Measurements from ENCODE around the gene ABCB9. TPM values are rescaled to one million over a fixed set of nuclear protein-coding genes. Genes with fewer than 3 reads are reported as not detected.

Gene ABCB9
- total and polyA plus RNA-seq, 4 donors: 2.7 to 7.5 (median 4.8) TPM

GRCh38 chr12:123000578-123000977 is 34.3 kb upstream of the ABCB9 start:
- Histone ChIP-seq H3K4me3 (no peak overlapping the region), H3K36me3 (ENCODE audit: control insufficient read depth in 4 of 4, insufficient read depth in 4 of 4, low read length in 4 of 4) (peaks cover 0 to 49% (median 3%) of the 10 kb centered on the region in 4 donors), H3K4me1 (ENCODE audit: control insufficient read depth in 5 of 5, insufficient read depth in 5 of 5, low read length in 5 of 5) (peaks cover 0 to 2% (median 0%) of the 10 kb centered on the region in 5 donors), H3K9me3 (ENCODE audit: control insufficient read depth in 4 of 4, insufficient read depth in 3 of 4, low read length in 3 of 4) (no peaks in the 10 kb centered on the region), H3K9ac (ENCODE audit: insufficient read depth in 1 of 2, low read length in 2 of 2) (no peak overlapping the region), H3K27me3 (ENCODE audit: control insufficient read depth in 3 of 3, insufficient read depth in 3 of 3, low read length in 2 of 3) (no peaks in the 10 kb centered on the region), H3K27ac (ENCODE audit: low read depth in 1 of 2, low read length in 1 of 2) (no peak overlapping the region)
- TF ChIP-seq CTCF (IDR thresholded peaks at IDR 0.05; ENCODE audit: control extremely low read depth, extremely low read depth): no peak
- DNase-seq (no peak), ATAC-seq (ENCODE audit: insufficient read depth, low FRiP score) (no peak)
- 96 to 98% methylated on average over 10 of the region's 10 CpGs for WGBS, 2 donors

- TF ChIP-seq CTCF (IDR thresholded peaks at IDR 0.05; ENCODE audit: control extremely low read depth, extremely low read depth): no peak
- no peak for DNase-seq
- H3K9ac ChIP-seq (ENCODE audit: insufficient read depth in 1 of 2, low read length in 2 of 2): no peak overlapping the region
- H3K9me3 ChIP-seq (ENCODE audit: control insufficient read depth in 4 of 4, insufficient read depth in 3 of 4, low read length in 3 of 4): no peaks in the 10 kb centered on the region
- no peak for ATAC-seq (ENCODE audit: insufficient read depth, low FRiP score)
- H3K4me1 ChIP-seq (ENCODE audit: control insufficient read depth in 5 of 5, insufficient read depth in 5 of 5, low read length in 5 of 5): peaks cover 0 to 2% (median 0%) of the 10 kb centered on the region in 5 donors
- no peak overlapping the region for H3K27ac ChIP-seq (ENCODE audit: low read depth in 1 of 2, low read length in 1 of 2)
- no peaks in the 10 kb centered on the region for H3K27me3 ChIP-seq (ENCODE audit: control insufficient read depth in 3 of 3, insufficient read depth in 3 of 3, low read length in 2 of 3)
- WGBS, 2 donors: 84 to 89% methylated on average over 20 of the region's 20 CpGs
- peaks cover 0 to 51% (median 3%) of the 10 kb centered on the region in 4 donors for H3K36me3 ChIP-seq (ENCODE audit: control insufficient read depth in 4 of 4, insufficient read depth in 4 of 4, low read length in 4 of 4)
- H3K4me3 ChIP-seq: no peak overlapping the region
These were observed 33.7 kb upstream of the ABCB9 start for GRCh38 chr12:122999986-123000420.

- no peaks in the 10 kb centered on the region for H3K9me3 ChIP-seq (ENCODE audit: control insufficient read depth in 4 of 4, insufficient read depth in 3 of 4, low read length in 3 of 4)
- DNase-seq (no peak), ATAC-seq (ENCODE audit: insufficient read depth, low FRiP score) (no peak)
- H3K27me3 ChIP-seq (ENCODE audit: control insufficient read depth in 3 of 3, insufficient read depth in 3 of 3, low read length in 2 of 3): no peaks in the 10 kb centered on the region
- H3K9ac ChIP-seq (ENCODE audit: insufficient read depth in 1 of 2, low read length in 2 of 2): no peak overlapping the region
- H3K4me1 ChIP-seq (ENCODE audit: control insufficient read depth in 5 of 5, insufficient read depth in 5 of 5, low read length in 5 of 5): peaks cover 0 to 2% (median 0%) of the 10 kb centered on the region in 5 donors
- WGBS, 2 donors: 92 to 96% methylated on average over 8 of the region's 8 CpGs
- TF ChIP-seq CTCF (IDR thresholded peaks at IDR 0.05; ENCODE audit: control extremely low read depth, extremely low read depth): no peak
- no peak overlapping the region for H3K4me3 ChIP-seq
- peaks cover 0 to 51% (median 3%) of the 10 kb centered on the region in 4 donors for H3K36me3 ChIP-seq (ENCODE audit: control insufficient read depth in 4 of 4, insufficient read depth in 4 of 4, low read length in 4 of 4)
- H3K27ac ChIP-seq (ENCODE audit: low read depth in 1 of 2, low read length in 1 of 2): no peak overlapping the region
These were observed 33.1 kb upstream of the ABCB9 start for GRCh38 chr12:122999196-122999946.

Measured in lung (tissue), 12 donors.